ENCODE data around the gene EN2. TPM values are rescaled to one million over a fixed set of nuclear protein-coding genes. Genes with fewer than 3 reads are reported as not detected.

The EN2 gene
- total RNA-seq, 4 donors from 2014 or later, result 0.21 to 0.56 (median 0.34) TPM; not detected in 1

- WGBS, result 57% methylated on average over 10 of the region's 20 CpGs
These were observed 31.4 kb downstream of the EN2 start for GRCh38 chr7:155489158-155489840.

GRCh38 chr7:155489862-155490696 lies 32.1 kb downstream of the EN2 start:
- H3K9me3 ChIP-seq, result no peaks in the 10 kb centered on the region
- H3K27ac ChIP-seq, result no peak overlapping the region
- TF ChIP-seq POLR2AphosphoS5 (IDR thresholded peaks at IDR 0.05) (no peak), EP300 (IDR thresholded peaks at IDR 0.05) (no peak), POLR2A (IDR thresholded peaks at IDR 0.05) (no peak)
- TF ChIP-seq, protein P1, sequence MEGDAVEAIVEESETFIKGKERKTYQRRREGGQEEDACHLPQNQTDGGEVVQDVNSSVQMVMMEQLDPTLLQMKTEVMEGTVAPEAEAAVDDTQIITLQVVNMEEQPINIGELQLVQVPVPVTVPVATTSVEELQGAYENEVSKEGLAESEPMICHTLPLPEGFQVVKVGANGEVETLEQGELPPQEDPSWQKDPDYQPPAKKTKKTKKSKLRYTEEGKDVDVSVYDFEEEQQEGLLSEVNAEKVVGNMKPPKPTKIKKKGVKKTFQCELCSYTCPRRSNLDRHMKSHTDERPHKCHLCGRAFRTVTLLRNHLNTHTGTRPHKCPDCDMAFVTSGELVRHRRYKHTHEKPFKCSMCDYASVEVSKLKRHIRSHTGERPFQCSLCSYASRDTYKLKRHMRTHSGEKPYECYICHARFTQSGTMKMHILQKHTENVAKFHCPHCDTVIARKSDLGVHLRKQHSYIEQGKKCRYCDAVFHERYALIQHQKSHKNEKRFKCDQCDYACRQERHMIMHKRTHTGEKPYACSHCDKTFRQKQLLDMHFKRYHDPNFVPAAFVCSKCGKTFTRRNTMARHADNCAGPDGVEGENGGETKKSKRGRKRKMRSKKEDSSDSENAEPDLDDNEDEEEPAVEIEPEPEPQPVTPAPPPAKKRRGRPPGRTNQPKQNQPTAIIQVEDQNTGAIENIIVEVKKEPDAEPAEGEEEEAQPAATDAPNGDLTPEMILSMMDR (IDR thresholded peaks at IDR 0.05), result no peak
- peaks cover 74% of the 10 kb centered on the region for H3K27me3 ChIP-seq
- peak overlapping the region; percentile 51 for H3K4me3 ChIP-seq
- H3K4me1 ChIP-seq, result peaks cover 15% of the 10 kb centered on the region
- no peaks in the 10 kb centered on the region for H3K36me3 ChIP-seq
- no peak for DNase-seq (ENCODE audit: low spot score in 2 of 2)
- WGBS, result 73% methylated on average over 13 of the region's 32 CpGs

More at GRCh38 chr7:155489158-155489840, 31.4 kb downstream of the EN2 start:
- Histone ChIP-seq H3K36me3 (no peaks in the 10 kb centered on the region), H3K4me1 (peaks cover 15% of the 10 kb centered on the region), H3K4me3 (no peak overlapping the region), H3K27ac (no peak overlapping the region), H3K27me3 (peaks cover 75% of the 10 kb centered on the region), H3K9me3 (no peaks in the 10 kb centered on the region)
- no peak for TF ChIP-seq POLR2AphosphoS5 (IDR thresholded peaks at IDR 0.05)
- no peak for TF ChIP-seq EP300 (IDR thresholded peaks at IDR 0.05)
- TF ChIP-seq POLR2A (IDR thresholded peaks at IDR 0.05), result no peak
- TF ChIP-seq, protein P1 (IDR thresholded peaks at IDR 0.05), result no peak
- DNase-seq (ENCODE audit: low spot score in 2 of 2), result no peak

DNA sequence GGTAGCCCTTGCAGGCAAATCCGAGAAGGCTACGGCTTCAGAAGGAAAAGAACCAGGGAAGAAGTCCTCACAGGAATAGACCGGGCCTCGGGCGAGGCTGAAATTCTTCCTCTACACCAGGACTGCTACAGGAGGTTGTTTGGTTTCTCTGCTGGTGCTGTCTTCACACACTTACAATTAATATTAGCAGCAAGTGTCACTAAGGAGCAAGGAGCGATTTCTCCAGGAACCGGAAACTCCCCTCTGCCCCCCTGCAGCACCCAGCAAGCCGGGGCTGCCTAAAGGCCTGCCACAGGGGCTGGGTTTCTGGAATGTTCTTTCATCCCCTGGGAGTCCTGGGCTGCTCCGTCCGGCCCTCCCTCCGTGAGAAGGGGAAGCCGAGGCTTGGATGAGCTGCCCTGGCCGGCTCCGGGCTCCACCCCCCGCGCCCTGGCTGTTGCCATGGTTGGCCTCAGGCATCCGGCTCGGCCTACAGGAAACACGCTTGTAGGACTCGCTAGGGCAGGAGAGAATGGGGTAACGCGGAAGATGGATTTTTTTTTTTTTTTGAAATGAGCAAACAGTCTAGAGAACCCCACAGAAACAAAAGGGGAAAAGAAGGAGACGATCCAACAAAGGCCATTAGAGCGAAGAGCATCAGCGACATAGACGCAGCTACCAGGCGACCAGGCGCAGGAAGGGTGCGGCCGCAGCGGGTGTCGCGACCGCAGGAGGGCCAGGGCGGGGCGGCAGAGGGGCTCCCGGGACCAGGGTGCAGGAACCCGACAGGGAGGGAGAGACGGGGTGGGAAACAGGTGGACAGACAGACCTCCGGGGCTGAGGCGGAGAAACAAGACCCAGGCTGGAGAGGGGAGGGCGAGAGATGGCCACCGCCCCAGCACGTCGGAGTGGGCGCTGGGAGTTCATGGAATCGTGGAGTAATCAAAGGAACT lies 33.0 kb downstream of the EN2 start:
- Histone ChIP-seq H3K4me1 (peaks cover 15% of the 10 kb centered on the region), H3K27me3 (peaks cover 72% of the 10 kb centered on the region), H3K27ac (no peak overlapping the region), H3K36me3 (no peaks in the 10 kb centered on the region), H3K4me3 (peak overlapping the region; percentile 51), H3K9me3 (no peaks in the 10 kb centered on the region)
- no peak for DNase-seq (ENCODE audit: low spot score in 2 of 2)
- TF ChIP-seq POLR2AphosphoS5 (IDR thresholded peaks at IDR 0.05) (no peak), EP300 (IDR thresholded peaks at IDR 0.05) (no peak), POLR2A (IDR thresholded peaks at IDR 0.05) (no peak)
- TF ChIP-seq, protein P1 (IDR thresholded peaks at IDR 0.05), result no peak
- 34% methylated on average over 44 of the region's 47 CpGs for WGBS

- no peak for DNase-seq (ENCODE audit: low spot score in 2 of 2)
- H3K4me3 ChIP-seq, result no peak overlapping the region
- H3K27me3 ChIP-seq, result peaks cover 78% of the 10 kb centered on the region
- no peaks in the 10 kb centered on the region for H3K36me3 ChIP-seq
- no peak overlapping the region for H3K27ac ChIP-seq
- H3K4me1 ChIP-seq, result peaks cover 15% of the 10 kb centered on the region
- no peaks in the 10 kb centered on the region for H3K9me3 ChIP-seq
- TF ChIP-seq, protein P1 (IDR thresholded peaks at IDR 0.05), result no peak
- TF ChIP-seq POLR2AphosphoS5 (IDR thresholded peaks at IDR 0.05), result no peak
- no peak for TF ChIP-seq EP300 (IDR thresholded peaks at IDR 0.05)
- no peak for TF ChIP-seq POLR2A (IDR thresholded peaks at IDR 0.05)
- 69% methylated on average over 11 of the region's 11 CpGs for WGBS
These were observed 33.9 kb downstream of the EN2 start for GRCh38 chr7:155491812-155492211.

Measured in suprapubic skin (tissue), 4 donors.